ENCODE results near the gene FOXRED1. TPM values are rescaled to one million over a fixed set of nuclear protein-coding genes. Genes with fewer than 3 reads are reported as not detected.

Gene FOXRED1
- total and polyA plus RNA-seq, 10 of the 15 experiments (the other 5 are each of a cell fraction or from before 2014, with no cell fraction given), result 9.9 to 67.7 (median 38.0) TPM

GRCh38 chr11:126318574-126319373 is 49.8 kb downstream of the FOXRED1 start (continued):
- TF ChIP-seq KAT2A (conservative IDR thresholded peaks at IDR 0.05; ENCODE audit: control insufficient read depth, low read depth, low read length) (no peak), MEF2A (IDR thresholded peaks at IDR 0.05; ENCODE audit: insufficient read depth, low read depth, low read length) (0 out of 2 replicates have a peak, but pooled peaks have one; percentile 11), ATF7 (IDR thresholded peaks at IDR 0.05; ENCODE audit: low read depth) (peak; percentile 87), RCOR1 (conservative IDR thresholded peaks at IDR 0.05; ENCODE audit: low read depth, low read length) (no peak), POLR2A (IDR thresholded peaks at IDR 0.05; ENCODE audit: low read depth, low read length) (no peak), CBFB (IDR thresholded peaks at IDR 0.05; ENCODE audit: low read depth) (0 out of 2 replicates have a peak, but pooled peaks have one; percentile 57), MYC (IDR thresholded peaks at IDR 0.05; ENCODE audit: insufficient read depth, insufficient read length, insufficient replicate concordance, low read length, severe bottlenecking) (no peak), IKZF1 (conservative IDR thresholded peaks at IDR 0.05) (peak; percentile 54), WRNIP1 (IDR thresholded peaks at IDR 0.05; ENCODE audit: borderline replicate concordance, low read depth, low read length) (no peak), MTA3 (IDR thresholded peaks at IDR 0.05; ENCODE audit: borderline replicate concordance, low read length) (no peak), SMC3 (IDR thresholded peaks at IDR 0.05; ENCODE audit: borderline replicate concordance, low read length) (no peak), TCF12 (IDR thresholded peaks at IDR 0.05; ENCODE audit: low read depth, low read length) (0 out of 2 replicates have a peak, but pooled peaks have one; percentile 18), EP300 (IDR thresholded peaks at IDR 0.05; ENCODE audit: borderline replicate concordance in 1 of 2, control insufficient read depth in 1 of 2, low read depth in 2 of 2, low read length in 2 of 2) (no peak), NFXL1 (IDR thresholded peaks at IDR 0.05; ENCODE audit: borderline replicate concordance) (no peak), FOXK2 (IDR thresholded peaks at IDR 0.05) (no peak)
- TF ChIP-seq, protein P1, sequence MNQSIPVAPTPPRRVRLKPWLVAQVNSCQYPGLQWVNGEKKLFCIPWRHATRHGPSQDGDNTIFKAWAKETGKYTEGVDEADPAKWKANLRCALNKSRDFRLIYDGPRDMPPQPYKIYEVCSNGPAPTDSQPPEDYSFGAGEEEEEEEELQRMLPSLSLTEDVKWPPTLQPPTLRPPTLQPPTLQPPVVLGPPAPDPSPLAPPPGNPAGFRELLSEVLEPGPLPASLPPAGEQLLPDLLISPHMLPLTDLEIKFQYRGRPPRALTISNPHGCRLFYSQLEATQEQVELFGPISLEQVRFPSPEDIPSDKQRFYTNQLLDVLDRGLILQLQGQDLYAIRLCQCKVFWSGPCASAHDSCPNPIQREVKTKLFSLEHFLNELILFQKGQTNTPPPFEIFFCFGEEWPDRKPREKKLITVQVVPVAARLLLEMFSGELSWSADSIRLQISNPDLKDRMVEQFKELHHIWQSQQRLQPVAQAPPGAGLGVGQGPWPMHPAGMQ (IDR thresholded peaks at IDR 0.05; ENCODE audit: borderline replicate concordance), result no peak

Data from GM12878 (cell line).